ENCODE results near the gene TMEM183A. TPM values are rescaled to one million over a fixed set of nuclear protein-coding genes. Genes with fewer than 3 reads are reported as not detected.
"Not testable (repeated sequence)": the region's sequence is repeated elsewhere in the genome, so short reads cannot be mapped to it uniquely, and the experiment has no call there.

The TMEM183A gene
- polyA plus RNA-seq, 3 donors from 2014 or later = 55.0 to 83.2 (median 64.2) TPM

DNA sequence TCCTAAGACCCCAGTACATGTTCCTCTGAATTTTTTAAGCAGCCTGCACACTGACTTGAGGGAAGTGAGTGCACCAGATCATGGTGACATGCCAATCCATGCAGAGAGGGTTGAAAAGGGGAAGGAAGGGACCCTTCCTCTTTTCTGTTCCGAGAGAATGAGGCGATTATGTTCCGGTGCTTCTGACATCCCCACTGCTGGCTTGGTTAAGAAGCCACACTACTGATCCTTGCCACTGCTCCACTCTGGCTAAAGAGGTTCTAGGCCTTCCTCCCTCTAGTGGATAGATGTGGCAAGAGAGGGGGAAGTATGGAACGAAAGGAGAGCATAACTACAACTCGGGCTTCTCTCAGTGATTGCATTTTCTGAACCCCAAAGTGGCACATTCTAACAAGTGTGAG lies 38.3 kb upstream of the TMEM183A start:
- Mint-ChIP-seq H3K9me3 (no peaks in the 10 kb centered on the region), H3K27me3 (ENCODE audit: low read depth in 3 of 3) (peaks cover 5 to 7% (median 5%) of the 10 kb centered on the region in 3 donors), H3K4me1 (peaks cover 18 to 30% of the 10 kb centered on the region in 2 donors), H3K4me3 (peak overlapping the region; percentile 6 to 97 (median 27)), H3K27ac (peak overlapping the region in 3 of 6 donors; percentile 40 to 71 (median 53)), H3K36me3 (no peaks in the 10 kb centered on the region)
- peak; percentile 21 to 24 (median 22) for DNase-seq

DNA sequence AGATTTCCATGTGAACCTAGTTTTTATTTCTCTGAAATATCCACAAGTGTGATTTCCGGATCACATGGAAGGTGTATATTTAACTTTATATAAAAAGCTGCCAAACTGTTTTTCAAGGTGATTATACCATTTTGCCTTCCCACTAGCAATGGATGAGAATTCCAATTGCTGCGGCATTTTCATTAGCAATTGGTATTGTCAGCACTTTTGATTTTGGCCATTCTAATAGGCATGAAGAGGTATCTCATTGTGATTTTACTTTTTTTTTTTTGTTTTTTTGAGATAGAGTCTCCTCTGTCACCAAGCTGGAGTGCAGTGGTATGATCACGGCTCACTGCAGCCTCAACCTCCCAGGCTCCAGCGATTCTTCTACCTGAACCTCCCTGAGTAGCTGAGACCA lies 35.1 kb upstream of the TMEM183A start:
- Mint-ChIP-seq H3K36me3 (no peaks in the 10 kb centered on the region), H3K4me1 (peaks cover 18 to 20% of the 10 kb centered on the region in 2 donors), H3K27me3 (ENCODE audit: low read depth in 3 of 3) (peaks cover 2 to 18% (median 7%) of the 10 kb centered on the region in 3 donors), H3K9me3 (no peaks in the 10 kb centered on the region), H3K4me3 (no peak overlapping the region), H3K27ac (no peak overlapping the region)
- no peak for DNase-seq

DNA sequence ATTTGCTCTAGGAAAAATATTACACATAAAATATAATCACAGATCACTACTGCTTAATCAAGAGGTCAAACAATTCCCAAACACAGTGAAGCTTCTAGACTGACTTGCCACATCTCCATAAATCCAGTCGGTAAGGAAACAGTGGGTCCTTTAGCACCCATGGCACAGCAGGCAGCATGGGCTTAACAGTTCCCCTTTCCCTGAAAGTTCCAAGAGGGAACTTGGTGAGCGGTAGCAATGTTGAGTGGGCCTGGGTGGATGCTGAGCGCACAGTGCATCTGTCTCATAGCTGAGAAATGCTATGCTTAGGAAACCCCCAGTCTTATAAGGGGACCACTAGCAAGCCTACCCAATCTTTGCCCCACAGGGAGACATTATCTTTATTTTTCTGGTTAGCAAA lies 32.3 kb upstream of the TMEM183A start:
- H3K27me3 Mint-ChIP-seq (ENCODE audit: low read depth in 3 of 3) = peaks cover 2 to 21% (median 8%) of the 10 kb centered on the region in 3 donors
- H3K36me3 Mint-ChIP-seq = no peaks in the 10 kb centered on the region
- H3K27ac Mint-ChIP-seq = no peak overlapping the region
- no peak overlapping the region for H3K4me3 Mint-ChIP-seq
- DNase-seq = no peak
- no peaks in the 10 kb centered on the region for H3K4me1 Mint-ChIP-seq
- H3K9me3 Mint-ChIP-seq = no peaks in the 10 kb centered on the region

DNA sequence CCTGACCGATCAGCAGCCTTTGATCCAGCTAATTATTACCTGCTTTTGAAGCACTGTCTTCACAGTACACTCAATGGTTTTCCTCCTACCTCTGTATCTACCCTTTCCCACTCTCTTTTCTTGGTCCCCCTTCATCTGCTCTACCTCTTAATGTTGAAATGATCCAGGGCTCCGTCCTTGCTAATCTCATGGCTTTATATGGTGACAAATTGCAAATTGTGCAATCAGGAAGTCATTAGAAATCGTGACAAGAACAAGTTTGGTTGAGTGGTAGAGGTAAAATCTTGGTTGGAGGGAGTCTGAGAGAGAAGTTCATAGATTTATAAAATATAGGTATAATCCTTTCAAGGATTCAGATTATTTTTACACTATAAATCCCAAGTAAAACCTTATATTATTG lies 30.5 kb upstream of the TMEM183A start:
- Mint-ChIP-seq H3K4me1 (no peaks in the 10 kb centered on the region), H3K36me3 (no peaks in the 10 kb centered on the region), H3K4me3 (no peak overlapping the region), H3K27ac (no peak overlapping the region), H3K27me3 (ENCODE audit: low read depth in 3 of 3) (peaks cover 2 to 20% (median 12%) of the 10 kb centered on the region in 3 donors), H3K9me3 (no peaks in the 10 kb centered on the region)
- no peak for DNase-seq

DNA sequence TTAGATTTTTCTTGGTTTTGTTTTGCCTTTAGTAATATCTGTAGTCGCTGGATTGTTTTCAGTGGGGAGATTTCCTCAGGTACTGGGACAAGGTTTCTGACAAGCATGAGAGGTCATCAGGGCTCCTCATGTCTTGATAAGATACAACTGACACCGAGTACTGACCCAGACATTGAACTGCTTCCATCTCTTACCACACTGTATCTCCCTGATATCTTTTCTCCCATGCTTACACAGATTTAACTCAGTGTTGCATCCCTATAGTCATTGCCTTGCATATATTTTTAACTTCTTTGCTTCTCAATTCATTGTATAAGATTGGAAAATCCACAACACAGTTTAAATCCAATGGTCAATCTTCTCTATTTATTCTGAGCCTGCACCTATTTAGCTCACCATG lies 27.7 kb upstream of the TMEM183A start:
- H3K27ac Mint-ChIP-seq = no peak overlapping the region
- no peaks in the 10 kb centered on the region for H3K36me3 Mint-ChIP-seq
- peaks cover 0 to 15% (median 12%) of the 10 kb centered on the region in 3 donors for H3K27me3 Mint-ChIP-seq (ENCODE audit: low read depth in 3 of 3)

DNA sequence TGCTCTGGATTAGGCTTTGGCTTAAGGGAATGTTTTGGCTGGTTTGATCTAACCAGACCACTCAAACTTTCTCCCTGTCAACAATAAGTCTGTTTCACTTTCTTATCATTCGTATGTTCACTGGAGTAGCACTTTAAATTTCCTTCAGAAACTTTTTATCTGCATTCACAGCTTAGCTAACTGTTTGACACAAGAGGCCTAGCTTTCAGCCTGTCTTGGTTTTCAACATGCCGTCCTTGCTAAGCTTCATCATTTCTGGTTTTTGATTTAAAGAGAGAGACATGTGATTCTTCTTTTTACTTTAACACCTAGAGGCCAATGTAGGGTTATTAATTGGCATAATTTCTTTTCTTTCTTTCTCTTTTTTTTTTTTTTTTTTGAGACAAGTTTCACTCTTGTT lies 25.2 kb upstream of the TMEM183A start:
- Mint-ChIP-seq H3K9me3 (no peaks in the 10 kb centered on the region), H3K27me3 (ENCODE audit: low read depth in 3 of 3) (peaks cover 0 to 12% (median 5%) of the 10 kb centered on the region in 3 donors), H3K4me1 (no peaks in the 10 kb centered on the region), H3K4me3 (no peak overlapping the region), H3K27ac (no peak overlapping the region), H3K36me3 (no peaks in the 10 kb centered on the region)
- DNase-seq = no peak

More for the DNA sequence above, 27.7 kb upstream of the TMEM183A start:
- H3K4me1 Mint-ChIP-seq = no peaks in the 10 kb centered on the region
- DNase-seq = no peak
- H3K9me3 Mint-ChIP-seq = no peaks in the 10 kb centered on the region
- no peak overlapping the region for H3K4me3 Mint-ChIP-seq

DNA sequence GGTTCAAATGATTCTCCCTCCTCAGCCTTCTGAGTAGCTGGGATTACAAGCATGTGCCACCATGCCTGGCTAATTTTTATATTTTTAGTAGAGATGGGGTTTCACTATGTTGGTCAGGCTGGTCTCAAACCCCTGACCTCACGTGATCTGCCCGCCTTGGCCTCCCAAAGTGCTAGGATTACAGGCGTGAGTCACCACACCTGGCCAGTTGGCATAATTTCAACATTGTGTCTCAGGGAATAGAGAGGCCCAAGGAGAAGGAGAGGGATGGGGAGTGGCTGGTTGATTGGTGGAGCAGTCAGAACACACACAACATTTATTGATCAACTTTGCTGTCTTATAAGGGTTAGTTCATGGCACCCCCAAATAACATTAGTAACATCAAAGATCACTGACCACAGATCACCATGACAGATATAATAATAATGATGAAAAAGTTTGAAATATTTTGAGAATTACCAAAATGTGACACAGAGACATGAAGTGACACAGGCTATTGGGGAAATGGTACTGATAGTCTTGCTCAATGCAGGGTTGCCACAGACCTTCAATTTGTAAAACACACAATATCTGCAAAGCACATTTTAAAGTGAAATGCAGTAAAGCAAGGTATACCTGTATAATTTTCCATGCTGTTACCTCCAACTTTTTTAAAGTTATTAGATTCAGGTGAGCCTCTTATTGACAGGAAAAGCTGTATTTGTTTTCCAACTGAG lies 24.3 kb upstream of the TMEM183A start:
- Mint-ChIP-seq H3K36me3 (no peaks in the 10 kb centered on the region), H3K27ac (no peak overlapping the region), H3K27me3 (ENCODE audit: low read depth in 3 of 3) (peaks cover 0 to 8% (median 0%) of the 10 kb centered on the region in 3 donors), H3K4me3 (no peak overlapping the region), H3K9me3 (no peaks in the 10 kb centered on the region), H3K4me1 (no peaks in the 10 kb centered on the region)
- no peak for DNase-seq

DNA sequence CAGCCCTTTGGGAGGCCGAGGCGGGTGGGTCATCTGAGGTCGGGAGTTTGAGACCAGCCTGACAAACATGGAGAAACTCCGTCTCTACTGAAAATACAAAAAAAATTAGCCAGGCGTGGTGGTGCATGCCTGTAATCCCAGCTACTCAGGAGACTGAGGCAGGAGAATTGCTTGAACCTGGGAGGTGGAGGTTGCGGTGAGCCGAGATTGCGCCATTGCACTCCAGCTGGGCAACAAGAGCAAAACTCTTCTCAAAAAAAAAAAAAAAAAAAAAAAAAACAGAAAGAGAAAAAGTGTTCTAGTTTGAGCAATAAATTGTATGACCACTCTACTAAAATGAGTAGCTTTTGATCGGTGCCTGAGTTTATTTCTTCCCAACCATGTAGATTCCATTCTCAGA lies 21.1 kb upstream of the TMEM183A start:
- H3K27me3 Mint-ChIP-seq (ENCODE audit: low read depth in 3 of 3); H3K27ac Mint-ChIP-seq; H3K4me3 Mint-ChIP-seq; H3K36me3 Mint-ChIP-seq; H3K9me3 Mint-ChIP-seq; DNase-seq; H3K4me1 Mint-ChIP-seq: not testable (repeated sequence)

DNA sequence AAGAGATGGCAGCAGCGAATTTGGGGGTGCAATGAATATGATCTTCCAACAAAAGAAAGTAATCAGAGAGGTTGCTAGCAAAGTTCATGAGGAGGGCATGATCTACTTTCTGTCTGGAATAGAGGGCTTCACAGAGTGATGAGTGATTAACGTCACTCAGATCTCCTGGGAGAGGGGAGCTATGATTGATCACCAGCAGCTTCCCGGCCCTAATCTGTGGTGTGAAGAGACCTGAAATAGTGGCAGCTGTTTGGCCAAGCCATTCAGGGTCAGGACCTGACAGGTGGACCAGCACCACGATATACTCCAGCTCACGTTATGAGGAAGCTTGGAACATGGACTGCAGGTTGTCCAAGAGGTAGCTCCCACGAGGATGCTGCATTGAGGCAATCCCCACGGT lies 19.9 kb upstream of the TMEM183A start:
- Mint-ChIP-seq H3K9me3 (peaks cover 0 to 2% (median 0%) of the 10 kb centered on the region in 6 donors), H3K27ac (no peak overlapping the region), H3K27me3 (ENCODE audit: low read depth in 3 of 3) (peaks cover 0 to 11% (median 4%) of the 10 kb centered on the region in 3 donors), H3K4me3 (no peak overlapping the region), H3K36me3 (no peaks in the 10 kb centered on the region), H3K4me1 (no peaks in the 10 kb centered on the region)
- DNase-seq = no peak

DNA sequence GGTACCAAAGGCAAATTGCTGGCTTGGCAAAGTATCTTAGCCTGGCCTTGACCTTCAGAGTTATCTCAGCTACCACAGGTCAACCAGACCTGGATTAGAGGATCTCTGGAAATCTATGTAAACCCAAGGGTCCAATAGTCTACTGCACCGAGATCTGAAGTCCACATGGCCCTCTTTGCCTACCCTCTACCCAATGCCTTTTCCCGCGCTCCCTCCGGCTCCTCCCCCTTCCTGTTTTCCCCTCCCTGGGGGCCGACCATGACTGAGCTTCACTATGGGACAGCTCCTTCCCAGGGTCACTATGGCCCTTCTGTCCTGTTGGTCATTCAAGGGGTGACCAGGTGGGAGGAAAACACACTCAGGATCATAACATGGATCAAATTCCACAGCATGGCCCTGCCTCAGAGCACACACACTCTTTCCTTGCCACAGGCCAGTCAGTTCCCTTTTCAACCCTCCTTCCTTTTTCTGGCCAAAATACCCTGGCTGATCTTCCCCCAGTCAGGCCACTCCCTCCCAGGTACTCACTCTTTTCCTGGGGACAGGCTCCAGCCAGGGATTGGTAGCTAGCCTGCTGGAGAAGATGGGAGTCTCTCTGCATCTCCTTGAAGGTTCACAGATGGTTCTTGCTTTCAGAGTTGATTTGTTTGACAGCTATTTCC lies 19.1 kb upstream of the TMEM183A start:
- no peak overlapping the region for H3K27ac Mint-ChIP-seq
- no peak for DNase-seq
- H3K4me1 Mint-ChIP-seq = no peaks in the 10 kb centered on the region
- peaks cover 0 to 2% (median 0%) of the 10 kb centered on the region in 6 donors for H3K9me3 Mint-ChIP-seq
- H3K4me3 Mint-ChIP-seq = no peak overlapping the region
- peaks cover 0 to 11% (median 4%) of the 10 kb centered on the region in 3 donors for H3K27me3 Mint-ChIP-seq (ENCODE audit: low read depth in 3 of 3)
- H3K36me3 Mint-ChIP-seq = no peaks in the 10 kb centered on the region

DNA sequence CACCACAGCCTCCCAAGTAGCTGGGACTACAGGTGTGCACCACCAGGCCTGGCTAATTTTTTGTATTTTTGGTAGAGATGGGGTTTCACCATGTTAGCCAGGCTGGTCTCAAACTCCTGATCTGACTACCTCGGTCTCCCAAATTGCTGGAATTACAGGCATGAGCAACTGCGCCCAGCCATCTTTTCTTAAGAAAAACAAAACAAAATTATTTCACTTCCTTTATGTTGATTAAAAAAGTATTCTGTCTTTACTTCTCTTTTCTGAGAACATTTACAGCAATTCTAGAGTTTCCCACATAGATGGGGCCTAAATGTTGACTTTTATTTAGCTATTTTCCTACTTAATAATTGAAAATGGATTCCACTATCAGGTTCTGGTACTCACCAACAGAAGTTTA lies 17.3 kb upstream of the TMEM183A start:
- Mint-ChIP-seq H3K27me3 (ENCODE audit: low read depth in 3 of 3) (peaks cover 0 to 18% (median 4%) of the 10 kb centered on the region in 3 donors), H3K4me1 (no peaks in the 10 kb centered on the region), H3K4me3 (no peak overlapping the region)

DNA sequence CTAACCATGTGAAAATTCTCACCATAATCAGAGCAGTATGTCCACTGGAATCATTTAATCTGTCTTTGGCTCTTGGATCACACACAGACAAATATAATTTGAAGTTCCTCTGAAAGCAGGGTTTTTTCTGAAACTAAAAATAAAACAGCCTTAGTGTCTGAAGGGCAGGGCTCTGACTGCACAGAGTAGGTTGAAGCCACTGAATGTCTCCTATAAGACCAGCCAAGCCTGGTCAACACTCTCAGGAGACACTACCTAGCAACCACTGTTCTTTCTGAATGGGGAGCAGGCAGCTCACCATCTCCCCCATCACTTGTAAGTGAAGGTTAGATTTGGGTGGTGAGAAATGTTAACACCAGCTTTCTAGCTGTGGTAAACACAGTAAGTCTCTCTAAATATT lies 16.1 kb upstream of the TMEM183A start:
- no peak overlapping the region for H3K27ac Mint-ChIP-seq
- no peak for DNase-seq
- no peaks in the 10 kb centered on the region for H3K36me3 Mint-ChIP-seq
- H3K9me3 Mint-ChIP-seq = peaks cover 0 to 2% (median 0%) of the 10 kb centered on the region in 6 donors
- H3K27me3 Mint-ChIP-seq (ENCODE audit: low read depth in 3 of 3) = peaks cover 2 to 23% (median 7%) of the 10 kb centered on the region in 3 donors
- H3K4me3 Mint-ChIP-seq = no peak overlapping the region
- H3K4me1 Mint-ChIP-seq = no peaks in the 10 kb centered on the region

More for the DNA sequence above, 17.3 kb upstream of the TMEM183A start:
- H3K36me3 Mint-ChIP-seq = no peaks in the 10 kb centered on the region
- peaks cover 0 to 2% (median 0%) of the 10 kb centered on the region in 6 donors for H3K9me3 Mint-ChIP-seq
- H3K27ac Mint-ChIP-seq = no peak overlapping the region
- no peak for DNase-seq

DNA sequence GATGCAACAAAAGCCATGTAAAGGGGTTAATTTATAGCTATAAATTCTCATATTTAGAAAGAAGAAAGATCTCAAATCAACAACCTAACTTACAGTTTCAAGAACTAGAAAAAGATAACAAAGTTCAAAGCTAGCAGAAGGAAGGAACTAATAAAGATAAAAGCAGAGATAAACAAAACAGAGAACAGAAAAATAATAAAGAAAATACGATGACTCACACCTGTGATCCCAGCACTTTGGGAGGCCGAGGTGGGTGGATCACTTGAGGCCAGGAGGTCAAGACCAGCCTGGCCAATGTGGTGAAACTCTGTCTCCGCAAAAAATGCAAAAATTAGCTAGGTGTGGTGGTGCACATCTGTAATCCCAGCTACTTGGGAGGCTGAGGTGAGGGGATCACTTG lies 12.4 kb upstream of the TMEM183A start:
- DNase-seq = no peak
- Mint-ChIP-seq H3K4me1 (peaks cover 4 to 7% of the 10 kb centered on the region in 2 donors), H3K9me3 (peaks cover 0 to 2% (median 0%) of the 10 kb centered on the region in 6 donors), H3K27ac (no peak overlapping the region), H3K36me3 (no peaks in the 10 kb centered on the region), H3K27me3 (ENCODE audit: low read depth in 3 of 3) (peaks cover 2 to 20% (median 12%) of the 10 kb centered on the region in 3 donors), H3K4me3 (no peak overlapping the region)

Measured in immature natural killer cell (primary cell).